CD4-positive, alpha-beta T cell treated with Interleukin-10 for 1 hour (primary cell): ENCODE data around the gene TMEM59L.

Experiments used
- DNase-seq: peaks from one replicate; pipeline ENCODE4 v3.0.0-alpha.2; 2020

The TMEM59L gene

GRCh38 chr19:18660051-18660910 lies 47.6 kb downstream of the TMEM59L start:
- DNase-seq: no peak

GRCh38 chr19:18660939-18661670 lies 48.4 kb downstream of the TMEM59L start:
- DNase-seq: no peak

GRCh38 chr19:18662972-18663732 lies 50.5 kb downstream of the TMEM59L start:
- DNase-seq: no peak

- DNase-seq: no peak
These were observed 51.4 kb downstream of the TMEM59L start for GRCh38 chr19:18663940-18664530.

GRCh38 chr19:18665771-18666202 lies 53.1 kb downstream of the TMEM59L start:
- no peak for DNase-seq

GRCh38 chr19:18666317-18666716 lies 53.6 kb downstream of the TMEM59L start:
- DNase-seq: no peak

- DNase-seq: no peak
These were observed 54.1 kb downstream of the TMEM59L start for GRCh38 chr19:18666784-18667183.

- no peak for DNase-seq
These were observed 55.0 kb downstream of the TMEM59L start for GRCh38 chr19:18667531-18668251.

- DNase-seq: no peak
These were observed 55.6 kb downstream of the TMEM59L start for GRCh38 chr19:18668252-18668631.

- no peak for DNase-seq
These were observed 56.3 kb downstream of the TMEM59L start for GRCh38 chr19:18668744-18669523.

- no peak for DNase-seq
These were observed 56.8 kb downstream of the TMEM59L start for GRCh38 chr19:18669524-18669817.

- DNase-seq: no peak
These were observed 57.2 kb downstream of the TMEM59L start for GRCh38 chr19:18669883-18670282.

GRCh38 chr19:18670312-18670711 lies 57.6 kb downstream of the TMEM59L start:
- no peak for DNase-seq
